Smooth muscle cell (in vitro differentiated cells): ENCODE data around the gene RPS6KA4. TPM values are rescaled to one million over a fixed set of nuclear protein-coding genes. Genes with fewer than 3 reads are reported as not detected.

Experiments
- DNase-seq: peaks from one replicate; lab custom pipeline; 2025; ENCODE audit not compliant: unreplicated experiment; lab: John Stamatoyannopoulos, UW
- H2AFZ ChIP-seq: fragments of 200-600 bp; sonication (generic); 2 replicates; pipeline ENCODE4 v1.6.0; 2016; ENCODE audit warnings: antibody characterized with exemption, low read depth, mild to moderate bottlenecking
- H3F3A ChIP-seq: fragments of 200-600 bp; sonication (generic); 2 replicates; pipeline ENCODE4 v1.6.0; 2017; ENCODE audit warnings: antibody characterized with exemption, low read depth
- H3K27ac ChIP-seq: fragments of 200-600 bp; sonication (generic); 2 replicates; pipeline ENCODE4 v1.5.1; 2016; ENCODE audit warnings: low read depth, mild to moderate bottlenecking
- H3K27me3 ChIP-seq: fragments of 200-600 bp; sonication (generic); 2 replicates; pipeline ENCODE4 v1.6.1; 2016; ENCODE audit warnings: low read depth, mild to moderate bottlenecking
- H3K36me3 ChIP-seq: fragments of 200-600 bp; sonication (generic); 2 replicates; pipeline ENCODE4 v1.5.1; 2016; ENCODE audit warnings: low read depth
- H3K4me1 ChIP-seq: fragments of 200-600 bp; sonication (generic); 2 replicates; pipeline ENCODE4 v1.5.1; 2016; ENCODE audit warnings: low read depth
- H3K4me2 ChIP-seq: fragments of 200-600 bp; sonication (generic); 2 replicates; pipeline ENCODE4 v1.6.0; 2016; ENCODE audit warnings: mild to moderate bottlenecking
- H3K4me3 ChIP-seq: fragments of 200-600 bp; sonication (generic); 2 replicates; pipeline ENCODE4 v1.5.1; 2016; ENCODE audit warnings: mild to moderate bottlenecking
- H3K79me2 ChIP-seq: fragments of 200-600 bp; sonication (generic); 2 replicates; pipeline ENCODE4 v1.6.0; 2016; ENCODE audit warnings: low read depth, mild to moderate bottlenecking
- H3K9ac ChIP-seq: fragments of 200-600 bp; sonication (generic); 2 replicates; pipeline ENCODE4 v1.6.0; 2016; ENCODE audit warnings: low read depth
- H3K9me3 ChIP-seq: fragments of 200-600 bp; sonication (generic); replicated peaks from 2 replicates; pipeline ENCODE4 v1.5.1; 2016; ENCODE audit warnings: low read depth
- H4K20me1 ChIP-seq: fragments of 200-600 bp; sonication (generic); 2 replicates; pipeline ENCODE4 v1.6.0; 2016; ENCODE audit warnings: low read depth
- CTCF ChIP-seq: fragments of 200-600 bp; sonication (generic); IDR thresholded peaks from 2 replicates; pipeline ENCODE4 v1.5.1; 2017; ENCODE audit warnings: borderline replicate concordance, mild to moderate bottlenecking, antibody characterized with exemption; ENCODE audit not compliant: insufficient read depth, poor library complexity, severe bottlenecking
- WGBS: methylation state at CpG from one replicate; pipeline ENCODE4 v1.1.7; 2016; ENCODE audit warnings: low lambda C conversion rate; 5-methylcytosine and 5-hydroxymethylcytosine counted together
- polyA plus RNA-seq: library from polyadenylated mRNA; unstranded; fragments of >200 nt; fragmentation: Nextera tagmentation; extraction: Ambion mirVana; gene quantifications from 2 replicates; pipeline ENCODE4 v1.2.1, GENCODE V29; 2016
- total RNA-seq: library from RNA; depleted of rRNA; stranded (reverse); fragments of >200 nt; gene quantifications from 2 replicates; pipeline ENCODE4 v1.2.3, GENCODE V29; 2014

The RPS6KA4 gene
- total and polyA plus RNA-seq, 2 experiments from 2014 or later, result 21.8 to 40.0 TPM

GRCh38 chr11:64364911-64365310, 5.9 kb downstream of the RPS6KA4 start:
- no peak overlapping the region for H3K4me3 ChIP-seq
- H3K27ac ChIP-seq, result no peak overlapping the region
- H3F3A ChIP-seq, result no peaks in the 10 kb centered on the region
- no peak overlapping the region for H3K4me2 ChIP-seq
- H3K9me3 ChIP-seq, result no peaks in the 10 kb centered on the region
- no peak overlapping the region for H2AFZ ChIP-seq
- 95% methylated on average over 4 of the region's 4 CpGs for WGBS
- H4K20me1 ChIP-seq, result peaks cover 15% of the 10 kb centered on the region
- TF ChIP-seq CTCF, result no peak
- H3K4me1 ChIP-seq, result no peaks in the 10 kb centered on the region
- no peak for DNase-seq
- H3K36me3 ChIP-seq, result no peaks in the 10 kb centered on the region
- no peak overlapping the region for H3K9ac ChIP-seq
- H3K27me3 ChIP-seq, result no peaks in the 10 kb centered on the region
- peaks cover 3% of the 10 kb centered on the region for H3K79me2 ChIP-seq

GRCh38 chr11:64366751-64367150, 7.8 kb downstream of the RPS6KA4 start:
- WGBS, result 88% methylated on average over 1 of the region's 1 CpG
- no peak for TF ChIP-seq CTCF
- H3K36me3 ChIP-seq, result no peaks in the 10 kb centered on the region
- no peak for DNase-seq
- H3K9ac ChIP-seq, result no peak overlapping the region
- H3K4me2 ChIP-seq, result no peak overlapping the region
- no peaks in the 10 kb centered on the region for H3K79me2 ChIP-seq
- no peak overlapping the region for H3K27ac ChIP-seq
- H3K4me1 ChIP-seq, result no peaks in the 10 kb centered on the region
- H2AFZ ChIP-seq, result no peak overlapping the region
- no peaks in the 10 kb centered on the region for H3F3A ChIP-seq
- peaks cover 7% of the 10 kb centered on the region for H4K20me1 ChIP-seq
- no peaks in the 10 kb centered on the region for H3K27me3 ChIP-seq
- H3K4me3 ChIP-seq, result no peak overlapping the region
- no peaks in the 10 kb centered on the region for H3K9me3 ChIP-seq

- WGBS, result 98% methylated on average over 45 of the region's 46 CpGs
- no peaks in the 10 kb centered on the region for H3K27me3 ChIP-seq
These were observed 9.1 kb downstream of the RPS6KA4 start for GRCh38 chr11:64367931-64368672.

More at GRCh38 chr11:64367931-64368672, 9.1 kb downstream of the RPS6KA4 start:
- TF ChIP-seq CTCF, result no peak
- Histone ChIP-seq H3K4me2 (no peak overlapping the region), H4K20me1 (peaks cover 7% of the 10 kb centered on the region), H3K79me2 (no peaks in the 10 kb centered on the region), H3K4me3 (no peak overlapping the region), H3K36me3 (no peaks in the 10 kb centered on the region), H3K9me3 (no peaks in the 10 kb centered on the region), H3K9ac (no peak overlapping the region), H3F3A (no peaks in the 10 kb centered on the region), H3K27ac (no peak overlapping the region), H3K4me1 (no peaks in the 10 kb centered on the region), H2AFZ (no peak overlapping the region)
- no peak for DNase-seq
